Stimulated activated CD8-positive, alpha-beta memory T cell treated with anti-CD3 and anti-CD28 coated beads, Interleukin-7, amount 100 ng/mL, for 48 hours (primary cell): ENCODE measurements around the gene TATDN2.
"Not testable (repeated sequence)": the region's sequence is repeated elsewhere in the genome, so short reads cannot be mapped to it uniquely, and the experiment has no call there.

Experiments
- DNase-seq, 2 donors: peaks; one replicate each; pipeline ENCODE4 v3.0.0-alpha.2; 2020; ENCODE audit warnings: low read depth in 1 of 2; ENCODE audit errors: extremely low read depth in 1 of 2

The TATDN2 gene

DNA sequence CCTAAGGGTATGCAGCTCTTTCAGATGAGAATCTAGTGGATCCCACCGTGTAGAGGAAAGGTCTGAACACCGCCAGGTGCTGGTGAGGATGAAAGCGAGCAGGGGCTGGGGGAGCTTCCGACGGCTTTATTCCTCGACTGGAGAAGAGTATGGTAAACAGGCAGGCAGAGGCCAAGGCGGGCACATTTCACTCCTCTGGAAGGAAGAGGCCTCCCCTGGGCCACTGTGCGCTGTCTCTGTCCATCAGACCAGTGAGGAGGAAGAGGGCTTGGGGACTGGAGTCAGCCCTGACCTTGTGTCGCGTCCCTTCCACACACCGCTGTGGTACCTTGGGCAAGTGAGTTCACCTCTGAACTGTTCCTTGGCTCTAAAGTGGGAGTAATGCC, 40.3 kb downstream of the TATDN2 start:
- no peak for DNase-seq

DNA sequence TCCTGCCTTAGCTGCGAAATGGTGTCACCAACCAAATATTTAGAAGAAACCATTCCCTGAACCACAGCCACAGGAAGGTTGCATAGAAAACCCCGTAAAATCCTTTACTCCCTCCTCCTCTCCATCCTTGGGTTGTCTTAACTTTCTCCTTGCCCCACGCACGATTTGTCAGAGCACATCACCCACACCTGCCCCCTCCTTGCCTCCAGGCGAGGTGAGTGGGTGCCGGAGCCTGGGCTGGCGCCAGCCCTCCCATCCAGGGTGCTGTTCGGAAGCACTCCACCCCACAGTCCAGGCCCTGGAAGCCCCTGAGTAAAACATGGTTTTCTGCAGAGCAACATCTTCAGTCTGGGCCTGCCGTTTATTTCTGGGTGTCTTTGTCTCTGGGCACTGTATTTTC, 40.8 kb downstream of the TATDN2 start:
- no peak for DNase-seq

DNA sequence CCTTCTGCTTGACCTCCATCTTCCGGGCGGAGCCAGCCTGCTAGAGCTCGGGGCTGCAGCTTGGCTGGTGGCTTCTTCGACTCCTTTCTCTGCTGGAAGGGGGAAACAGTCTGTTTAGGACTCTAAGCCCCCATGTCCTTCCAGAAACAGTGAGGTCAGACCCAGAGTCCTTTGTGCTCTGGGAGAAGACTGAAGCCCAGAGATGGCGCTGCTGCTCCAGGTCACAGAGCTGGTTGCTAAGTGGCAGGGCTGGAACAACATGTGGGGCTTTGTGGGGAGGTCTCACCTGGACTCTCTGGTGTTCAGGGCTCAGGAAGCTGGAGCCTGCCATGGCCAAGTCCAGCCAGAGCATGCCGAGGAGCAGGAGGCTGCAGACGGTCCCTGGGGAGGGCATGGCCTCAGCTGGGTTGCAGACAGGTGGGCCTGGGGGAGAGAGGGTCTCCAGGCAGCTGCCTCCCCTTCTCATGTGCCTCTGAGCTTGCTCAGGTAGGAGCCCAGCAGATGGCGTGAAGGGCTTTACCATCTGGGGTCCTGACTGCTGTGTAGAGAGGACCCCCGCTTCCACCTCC, 41.6 kb downstream of the TATDN2 start:
- no peak for DNase-seq

DNA sequence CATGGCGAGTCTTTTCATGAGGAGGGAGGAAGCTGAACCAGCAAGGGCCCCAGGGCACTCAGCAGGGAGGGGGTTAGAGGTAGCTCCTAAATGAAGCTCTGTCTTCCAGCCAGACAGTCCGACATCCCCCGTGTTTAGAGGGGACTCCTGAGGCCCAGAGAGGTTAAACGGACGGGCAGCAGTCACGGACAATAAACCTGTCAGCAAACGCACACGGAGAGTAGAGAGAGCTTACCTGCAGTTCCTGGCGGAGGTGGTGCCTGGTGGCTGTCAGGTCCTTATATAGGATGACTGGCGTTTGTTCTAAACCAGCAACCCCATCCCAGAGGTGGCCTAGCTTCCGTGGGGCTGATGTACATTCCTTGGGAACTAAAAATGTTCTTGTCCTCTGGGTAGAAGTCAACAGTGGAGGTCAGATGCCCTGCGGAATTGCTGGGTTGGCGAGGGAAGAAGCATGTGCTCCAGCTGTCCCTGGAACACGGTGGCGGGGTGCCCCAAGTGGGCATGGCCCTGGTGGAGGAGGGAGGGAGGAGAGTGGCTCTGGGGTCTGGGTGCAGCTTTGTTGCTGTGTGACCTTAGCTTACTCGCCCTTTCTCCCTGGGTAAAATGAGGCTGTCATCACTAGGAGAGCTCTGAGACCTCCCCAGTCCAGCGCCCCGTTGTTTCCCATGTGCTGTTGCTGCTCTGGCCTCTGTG, 42.4 kb downstream of the TATDN2 start:
- no peak for DNase-seq

DNA sequence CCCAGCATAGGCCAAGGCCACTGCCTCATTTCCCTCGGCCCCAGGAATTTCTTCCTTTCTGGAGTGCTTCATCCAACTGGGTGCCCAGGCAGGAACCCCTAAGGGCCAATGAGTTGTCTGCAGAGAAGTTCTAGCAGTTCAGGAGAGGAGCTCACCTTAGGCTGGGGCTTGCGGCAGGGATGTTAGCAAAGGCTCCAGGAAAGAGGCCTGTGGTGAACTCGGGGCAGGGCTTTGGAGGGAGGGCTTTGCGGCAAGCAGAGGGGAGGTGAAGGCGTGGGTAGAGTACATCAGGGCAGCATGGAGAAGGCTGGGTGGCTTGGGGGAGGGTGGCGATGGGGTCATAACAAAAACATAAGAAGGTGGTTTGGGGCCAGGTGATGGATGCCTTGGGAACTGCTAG, 43.4 kb downstream of the TATDN2 start:
- no peak for DNase-seq

DNA sequence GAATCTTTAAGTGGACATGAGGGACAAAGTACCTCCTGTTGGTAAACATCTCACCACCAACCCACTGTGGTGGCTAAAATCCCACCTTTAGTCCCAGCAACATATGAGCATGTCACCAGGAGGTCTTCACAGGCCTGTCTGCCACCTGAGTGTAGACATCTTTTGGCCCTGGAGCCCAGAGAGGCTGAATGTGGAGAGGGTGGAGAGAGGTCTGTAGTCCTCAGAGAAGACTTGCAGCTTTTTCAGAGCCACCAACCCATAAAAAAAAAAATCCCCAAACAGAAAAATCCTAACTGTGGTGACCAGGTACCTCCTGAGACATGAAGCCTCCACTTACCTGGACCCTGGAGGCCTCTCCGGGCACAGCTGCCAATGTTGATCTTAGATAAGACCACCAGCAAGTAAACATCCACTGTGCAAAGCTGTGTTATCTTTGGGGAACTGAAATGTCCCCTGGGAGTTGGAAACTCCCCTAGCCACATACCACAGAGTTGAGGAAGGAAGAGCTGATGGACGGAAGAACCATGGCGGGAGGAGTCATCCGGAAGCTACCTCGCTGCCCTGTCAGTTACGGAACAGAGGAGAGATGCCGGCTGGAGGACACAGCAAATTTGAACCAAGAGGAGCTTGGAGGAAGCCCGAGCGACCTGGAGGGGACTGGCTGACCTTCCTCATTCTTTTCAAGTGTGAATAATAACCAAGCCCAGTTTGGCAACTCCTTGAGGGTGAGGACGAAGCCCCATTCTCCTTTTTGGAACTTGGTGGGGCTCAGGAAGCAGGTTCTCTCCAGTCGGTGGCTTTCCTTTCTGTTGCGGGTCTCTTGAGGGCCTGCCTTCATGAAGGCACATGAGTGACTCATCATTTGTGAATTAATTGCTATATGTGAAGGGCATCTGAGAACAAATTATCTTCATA, 44.5 kb downstream of the TATDN2 start, which contains the start of gene GHRL:
Gene GHRL (minus strand): TSS at position 443 of the 915 bp plus-strand sequence. CDS start 2,767 bp downstream, outside the sequence.
- no peak for DNase-seq

DNA sequence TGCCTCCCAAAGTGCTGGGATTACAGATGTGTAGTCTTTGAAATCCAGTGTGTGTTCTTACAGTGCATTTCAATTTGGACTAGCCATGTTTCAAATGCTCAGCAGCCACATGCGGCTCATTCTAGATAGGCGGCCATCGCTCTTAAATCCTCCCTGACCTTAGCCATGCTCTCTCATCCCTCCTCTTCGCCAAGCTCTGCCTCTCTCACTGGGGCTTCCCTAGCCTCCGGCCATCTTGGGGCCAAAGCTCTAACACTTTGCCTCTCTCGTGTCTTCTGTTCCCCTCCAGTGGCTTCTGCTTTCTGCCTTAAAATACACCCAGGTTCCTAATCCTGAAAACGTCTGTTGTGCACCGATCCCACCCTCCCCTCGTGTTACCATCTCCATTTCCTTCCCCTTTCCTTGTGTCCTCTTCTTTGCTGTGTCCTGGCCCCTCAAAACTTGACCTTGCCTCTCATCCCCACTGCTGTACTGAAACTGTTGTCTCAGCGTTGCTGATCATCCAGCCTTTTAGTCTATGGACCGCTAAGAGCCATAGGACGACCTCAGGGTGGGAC, 45.8 kb downstream of the TATDN2 start:
- DNase-seq: no peak

DNA sequence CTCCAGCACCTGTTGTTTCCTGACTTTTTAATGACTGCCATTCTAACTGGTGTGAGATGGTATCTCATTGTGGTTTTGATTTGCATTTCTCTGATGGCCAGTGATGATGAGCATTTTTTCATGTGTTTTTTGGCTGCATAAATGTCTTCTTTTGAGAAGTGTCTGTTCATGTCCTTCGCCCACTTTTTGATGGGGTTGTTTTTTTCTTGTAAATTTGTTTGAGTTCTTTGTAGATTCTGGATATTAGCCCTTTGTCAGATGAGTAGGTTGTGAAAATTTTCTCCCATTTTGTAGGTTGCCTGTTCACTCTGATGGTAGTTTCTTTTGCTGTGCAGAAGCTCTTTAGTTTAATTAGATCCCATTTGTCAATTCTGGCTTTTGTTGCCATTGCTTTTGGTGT, 49.8 kb downstream of the TATDN2 start:
- not testable (repeated sequence) for DNase-seq

DNA sequence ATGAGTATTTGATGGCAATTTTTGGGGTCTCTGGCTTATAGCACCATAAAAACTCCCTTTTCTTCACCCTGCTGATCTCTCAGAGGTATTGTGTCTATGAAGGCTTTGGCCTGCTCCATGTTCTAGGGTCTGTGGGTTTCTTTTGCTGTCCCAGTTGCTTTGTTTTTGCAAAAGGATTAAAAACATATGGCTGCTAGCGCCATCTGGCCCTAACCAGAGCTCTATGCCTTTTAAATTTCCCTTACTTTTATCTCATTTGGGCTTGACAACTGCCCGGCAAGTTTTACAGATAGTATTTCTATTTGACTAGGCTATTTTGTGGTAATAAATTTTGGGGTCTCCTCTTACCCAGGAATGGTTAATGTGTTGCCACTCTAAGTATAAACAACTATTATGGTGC, 50.9 kb downstream of the TATDN2 start:
- no peak for DNase-seq

DNA sequence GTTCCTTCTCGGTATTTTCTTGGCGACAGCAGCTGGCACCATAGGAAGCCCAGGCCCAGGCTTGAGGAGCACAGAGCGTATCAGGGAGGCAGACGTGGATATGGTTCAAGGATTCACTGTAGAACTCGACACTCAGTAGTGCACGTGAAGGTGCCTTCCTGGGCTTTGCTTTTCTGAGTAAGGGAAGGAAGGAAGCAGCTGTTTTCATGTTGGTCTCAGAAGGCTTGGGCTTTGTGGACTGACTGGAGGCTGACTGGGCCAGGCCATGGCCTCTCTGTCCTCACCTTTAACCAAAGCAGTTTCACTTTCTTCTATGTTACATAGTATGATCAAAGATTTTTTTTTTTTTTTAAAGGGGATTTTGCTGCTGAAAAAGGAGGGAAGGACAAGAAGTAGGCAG, 51.4 kb downstream of the TATDN2 start:
- DNase-seq: no peak

DNA sequence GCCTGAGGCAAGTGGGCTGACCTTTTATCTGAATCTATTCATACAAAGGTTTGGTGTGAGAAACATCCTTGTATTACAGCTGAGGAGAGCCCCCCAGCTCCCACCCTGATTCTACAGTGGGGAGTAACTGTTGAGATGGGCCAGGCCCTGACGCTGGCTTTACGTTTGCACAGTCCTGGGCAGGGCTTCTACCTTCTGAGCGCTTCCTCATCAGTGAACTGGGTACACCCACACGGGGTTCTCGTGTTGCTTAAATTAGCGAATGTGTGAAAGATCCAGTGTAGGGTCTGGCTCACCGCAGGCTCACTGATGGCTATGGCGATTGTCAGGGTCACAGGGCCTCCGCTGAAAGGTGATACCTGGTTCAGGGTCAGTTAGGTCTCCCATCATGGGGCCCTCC, 51.8 kb downstream of the TATDN2 start:
- no peak for DNase-seq

DNA sequence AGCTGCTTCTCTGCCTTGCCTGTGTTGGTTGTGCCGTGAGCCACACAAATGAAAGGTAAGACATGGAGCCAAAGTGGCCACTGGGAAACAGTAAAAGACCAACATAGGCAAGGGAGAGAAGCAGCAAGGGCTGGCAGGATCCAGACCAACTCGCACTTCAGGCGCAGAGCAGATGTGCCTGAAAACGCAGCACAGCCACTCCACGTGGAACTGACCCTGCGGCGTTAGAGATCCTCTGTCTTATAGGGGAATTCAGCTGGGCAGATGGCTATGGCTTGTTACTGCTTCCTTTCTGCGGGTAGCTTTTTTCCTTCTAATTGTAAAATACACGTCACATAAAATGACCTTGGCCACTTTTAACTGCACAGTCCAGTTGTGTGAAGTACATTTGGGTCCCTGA, 54.8 kb downstream of the TATDN2 start:
- DNase-seq: no peak

DNA sequence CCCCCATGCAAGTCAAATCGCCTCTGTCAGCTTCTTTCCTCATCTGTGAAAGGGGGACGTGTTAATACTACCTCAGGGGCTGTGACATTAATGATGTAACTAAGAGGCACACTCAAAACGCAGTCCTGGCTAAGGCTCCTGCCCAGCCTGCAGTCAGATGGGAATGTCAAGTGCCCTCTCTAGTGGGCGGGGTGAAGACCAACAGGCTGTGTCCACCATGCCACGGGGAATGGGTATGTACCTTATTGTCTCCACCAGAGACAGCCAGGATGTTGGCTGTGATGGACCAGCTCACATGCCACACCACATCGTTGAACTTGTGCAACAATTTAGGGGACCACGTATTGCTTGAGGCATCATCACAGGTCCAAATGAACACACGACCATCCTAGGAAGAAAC, 55.5 kb downstream of the TATDN2 start:
- no peak for DNase-seq

DNA sequence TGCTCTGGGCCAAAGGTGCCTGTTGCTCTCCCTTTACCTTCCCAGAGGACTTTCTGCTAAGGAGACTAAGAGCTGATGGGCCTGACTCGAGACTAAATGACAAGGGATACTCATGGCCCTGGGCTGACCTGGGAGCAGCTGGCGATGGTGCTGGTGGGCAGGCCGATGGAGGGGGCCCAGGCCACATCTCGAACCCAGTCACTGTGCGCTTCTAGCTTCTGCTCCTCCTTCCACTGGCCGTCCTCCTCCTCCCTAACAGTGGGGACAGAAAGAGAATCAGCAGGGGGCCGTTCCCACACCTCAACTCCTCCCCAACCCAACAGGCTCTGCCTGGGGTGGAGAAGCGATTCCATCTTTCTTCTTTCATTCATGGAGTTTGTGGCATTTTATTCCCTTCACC, 56.6 kb downstream of the TATDN2 start:
- DNase-seq: no peak

DNA sequence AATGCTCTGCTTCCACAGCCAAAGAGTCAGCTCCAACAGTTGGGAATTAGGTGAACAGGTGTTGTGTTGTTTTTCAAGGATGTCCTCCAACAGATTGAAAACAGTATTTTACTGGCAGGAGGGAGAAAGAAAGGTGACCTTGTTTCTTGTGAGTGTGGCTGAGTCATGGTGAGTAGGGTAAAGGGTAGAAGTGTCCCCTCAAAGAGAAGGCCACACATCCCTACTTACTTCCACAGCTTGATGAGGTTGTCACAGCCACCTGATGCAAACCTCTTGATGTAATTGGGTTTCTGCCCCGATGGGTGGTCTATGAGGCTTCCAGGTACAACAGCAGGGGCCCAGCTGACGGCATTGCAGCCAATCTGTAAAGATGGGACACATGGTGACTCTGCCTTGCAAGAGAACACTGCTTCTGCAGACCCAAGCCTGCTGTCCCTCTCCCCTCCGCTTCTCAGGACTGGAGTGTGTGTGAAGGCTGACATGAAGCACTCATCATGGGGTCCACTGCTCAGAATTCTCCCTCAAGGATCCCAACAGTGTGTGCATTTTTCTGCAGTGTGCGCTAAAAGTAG, 57.2 kb downstream of the TATDN2 start:
- no peak for DNase-seq

DNA sequence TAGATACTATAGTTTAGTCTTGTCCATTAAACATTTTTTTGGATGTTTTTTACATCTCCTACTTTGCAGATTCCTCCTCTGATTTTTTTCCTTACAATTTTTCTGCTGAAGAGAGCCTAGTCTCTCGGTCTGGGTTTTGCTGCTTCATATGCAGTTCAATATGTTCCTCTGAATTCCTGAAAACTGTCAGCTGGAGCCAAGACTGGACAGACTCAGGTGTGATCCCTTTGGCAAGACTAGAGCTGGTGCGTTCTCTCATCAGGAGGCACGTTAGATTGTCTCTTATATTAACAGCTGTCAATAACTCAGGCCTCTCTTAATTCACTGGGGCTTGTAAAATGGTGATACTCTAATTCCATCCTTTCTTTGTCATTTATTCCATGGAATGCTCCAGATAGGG, 57.9 kb downstream of the TATDN2 start:
- no peak for DNase-seq

DNA sequence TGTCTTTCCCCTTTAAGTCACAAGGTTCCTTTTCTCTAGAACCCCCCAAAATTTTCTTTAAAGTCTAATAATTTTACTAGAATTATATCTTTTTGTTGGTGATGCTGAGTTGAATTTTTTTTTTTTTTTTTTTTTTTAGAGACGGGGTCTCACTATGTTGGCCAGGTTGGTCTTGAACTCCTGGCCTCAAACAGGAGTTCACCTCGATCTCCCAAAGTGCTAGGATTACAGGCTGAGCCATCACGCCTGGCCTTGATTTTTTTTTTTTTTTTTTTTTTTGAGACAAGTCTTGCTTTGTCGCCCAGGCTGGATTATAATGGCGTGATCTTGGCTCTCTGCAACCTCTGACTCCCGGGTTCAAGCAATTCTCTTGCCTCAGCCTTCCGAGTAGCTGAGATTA, 60.4 kb downstream of the TATDN2 start:
- no peak for DNase-seq

DNA sequence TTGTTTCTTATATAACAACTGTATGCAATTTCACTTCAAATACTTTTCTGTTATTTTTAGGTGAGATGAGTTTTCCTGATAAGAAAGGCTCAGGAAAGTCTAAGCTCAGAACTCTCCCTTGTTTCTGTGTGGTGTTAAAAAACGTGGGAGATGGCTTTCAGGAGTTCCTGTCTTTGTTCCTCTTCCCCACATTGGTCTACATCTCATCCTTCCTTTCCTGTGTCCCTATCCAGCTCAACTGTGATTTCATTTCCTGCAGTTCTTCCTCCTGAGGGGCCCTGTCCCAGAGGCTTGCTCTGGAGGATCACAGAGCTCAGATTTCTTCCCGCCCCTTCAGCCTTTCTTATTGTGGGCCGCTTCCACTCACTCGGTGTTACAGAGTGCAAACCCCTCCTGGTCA, 61.5 kb downstream of the TATDN2 start:
- DNase-seq: no peak

DNA sequence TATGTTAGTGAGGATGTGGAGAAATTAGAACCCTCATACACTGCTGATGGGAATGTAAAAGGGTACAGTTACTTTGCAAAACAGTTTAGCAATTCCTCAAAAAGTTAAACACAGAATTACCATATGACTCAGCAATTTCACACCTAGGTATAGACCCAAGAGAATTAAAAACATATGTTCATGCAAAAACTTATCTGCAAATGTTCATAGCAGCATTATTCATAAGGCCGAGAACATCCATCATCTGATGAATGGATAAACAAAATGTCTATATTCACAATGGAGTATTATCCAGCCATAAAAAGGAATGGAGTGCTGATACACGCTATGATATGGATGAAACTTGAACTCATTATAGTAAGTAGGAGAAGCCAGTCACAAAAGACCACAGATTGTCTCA, 62.3 kb downstream of the TATDN2 start:
- DNase-seq: no peak

DNA sequence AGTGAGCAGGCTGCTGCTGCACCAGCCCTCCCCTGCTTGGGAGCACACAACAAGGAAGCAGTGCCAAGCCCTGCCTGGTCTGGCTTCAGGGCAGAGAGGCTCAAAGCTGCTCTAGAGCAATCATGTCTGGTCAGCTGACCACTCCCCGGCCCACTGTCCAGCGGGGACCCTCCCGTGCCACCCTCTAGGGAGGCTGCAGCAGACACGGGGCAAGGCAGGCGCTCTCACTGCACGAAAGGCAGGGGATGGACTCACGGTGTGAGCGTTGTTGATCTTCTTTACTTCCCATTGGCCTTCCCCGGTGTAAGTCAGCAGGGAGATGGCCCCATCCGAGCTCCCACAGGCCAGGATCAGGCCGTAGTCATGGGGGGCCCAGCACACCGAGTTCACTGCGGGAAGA, 63.5 kb downstream of the TATDN2 start:
- no peak for DNase-seq

DNA sequence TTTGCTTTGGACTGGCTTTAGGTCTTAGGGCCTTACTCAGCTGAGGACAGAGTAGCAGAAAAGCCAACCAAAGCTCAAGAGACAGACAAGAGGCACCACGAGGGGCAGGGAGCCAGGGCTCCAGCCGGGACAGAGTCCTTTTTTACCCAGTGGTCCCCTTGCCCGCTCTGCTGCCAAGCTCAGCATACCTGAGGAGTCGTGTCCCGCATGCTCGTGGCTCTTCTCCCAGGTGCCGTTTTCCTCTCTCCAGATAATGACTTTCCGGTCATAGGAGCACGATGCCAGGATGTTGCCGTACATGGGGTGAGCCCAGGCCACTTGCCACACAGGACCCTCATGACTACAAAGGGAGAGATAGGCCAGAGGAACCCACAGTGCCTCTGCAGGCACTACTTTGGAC, 64.1 kb downstream of the TATDN2 start:
- DNase-seq: no peak
